Tibial nerve (tissue), 4 donors: ENCODE measurements around the gene SLC48A1. TPM values are rescaled to one million over a fixed set of nuclear protein-coding genes. Genes with fewer than 3 reads are reported as not detected.

Experiments
- DNase-seq, 2 donors: peaks; one replicate each; pipeline ENCODE4 v3.0.0-alpha.2; 2019; ENCODE audit warnings: low spot score in 2 of 2
- H3K27ac ChIP-seq, 4 donors: fragments of 200-600 bp; sonication (generic) in 3 of 4; one replicate each; pipeline ENCODE4 v1.5.1; 2017 to 2019; ENCODE audit warnings: mild to moderate bottlenecking in 1 of 4
- H3K27me3 ChIP-seq, 2 donors: fragments of 200-600 bp; sonication (generic) in 1 of 2; one replicate each; pipeline versions ENCODE4 v1.5.1 to v1.6.0; 2017 to 2019
- H3K36me3 ChIP-seq, 3 donors: fragments of 200-600 bp; sonication (generic); one replicate each; pipeline ENCODE4 v1.5.1; 2018 to 2019
- H3K4me1 ChIP-seq, 4 donors: fragments of 200-600 bp; sonication (generic) in 3 of 4; one replicate each; pipeline ENCODE4 v1.5.1; 2017 to 2019
- H3K4me3 ChIP-seq, 4 donors: fragments of 200-600 bp; sonication (generic) in 3 of 4; one replicate each; pipeline ENCODE4 v1.5.1; 2017 to 2019; ENCODE audit warnings: mild to moderate bottlenecking in 1 of 4, moderate library complexity in 1 of 4
- H3K9me3 ChIP-seq, 4 donors: fragments of 200-600 bp; sonication (generic) in 3 of 4; one replicate each; pipeline ENCODE4 v1.5.1; 2017 to 2019
- EP300 ChIP-seq, 2 donors: sonication (generic); formaldehyde crosslinking; IDR thresholded peaks; one replicate each; pipeline ENCODE4 v1.6.1; 2017; ENCODE audit warnings: antibody characterized with exemption in 2 of 2, mild to moderate bottlenecking in 1 of 2
- POLR2A ChIP-seq, 2 donors: fragments of 450-650 bp; IDR thresholded peaks; one replicate each; pipeline ENCODE4 v1.6.1; 2017; ENCODE audit warnings: antibody characterized with exemption in 2 of 2, mild to moderate bottlenecking in 2 of 2, moderate library complexity in 2 of 2
- WGBS, 2 donors: methylation state at CpG; one replicate each; pipeline ENCODE4 v1.1.5; 2018; 5-methylcytosine and 5-hydroxymethylcytosine counted together
- total RNA-seq, 4 donors: library from RNA; depleted of rRNA; stranded (reverse); fragments of >200 nt; gene quantifications; one replicate each; pipeline ENCODE4 v1.1.0, GENCODE V29; 2016
- TF ChIP-seq, protein P1 (sequence below), 5 experiments: fragments of 200-600 bp in 3 of 5; fragments of 450-650 bp in 2 of 5; sonication (generic) in 3 of 5; IDR thresholded peaks; one replicate each; pipeline ENCODE4 v1.5.1; 2016 to 2019; ENCODE audit warnings: antibody characterized with exemption in 5 of 5, mild to moderate bottlenecking in 3 of 5, moderate library complexity in 2 of 5

SLC48A1 gene
- total RNA-seq, 4 donors from 2014 or later = 24.6 to 37.9 (median 33.8) TPM

DNA sequence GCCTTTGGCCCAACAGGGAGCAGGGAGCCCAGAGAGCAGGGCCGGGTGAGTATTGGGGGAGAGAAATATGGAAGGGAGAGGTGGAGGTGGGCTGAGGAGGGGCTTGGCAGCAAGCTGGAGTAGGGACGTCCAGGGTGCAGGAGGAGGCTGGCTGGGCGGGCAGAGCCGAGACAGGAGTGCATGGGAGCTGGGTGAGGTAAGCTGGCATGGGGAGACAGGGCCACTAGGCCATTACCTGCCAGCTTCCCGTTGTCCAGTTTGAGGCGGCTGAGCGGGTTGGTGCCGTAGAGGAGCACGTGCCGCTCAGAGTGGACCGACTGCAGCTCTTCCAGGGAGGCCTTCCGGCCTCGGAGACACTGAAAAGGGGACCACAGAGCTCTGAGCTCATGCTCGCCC is 18.3 kb downstream of the SLC48A1 start:
- Histone ChIP-seq H3K4me3 (no peak overlapping the region), H3K27ac (peak overlapping the region in 2 of 4 donors; percentile 28 to 53), H3K9me3 (no peaks in the 10 kb centered on the region), H3K4me1 (peaks cover 0 to 16% (median 4%) of the 10 kb centered on the region in 4 donors), H3K36me3 (peaks cover 17 to 100% (median 55%) of the 10 kb centered on the region in 3 donors), H3K27me3 (no peaks in the 10 kb centered on the region)
- WGBS, 2 donors = 90 to 92% methylated on average over 14 of the region's 14 CpGs
- no peak for TF ChIP-seq POLR2A (IDR thresholded peaks at IDR 0.05)
- no peak for TF ChIP-seq EP300 (IDR thresholded peaks at IDR 0.05)
- TF ChIP-seq, protein P1, sequence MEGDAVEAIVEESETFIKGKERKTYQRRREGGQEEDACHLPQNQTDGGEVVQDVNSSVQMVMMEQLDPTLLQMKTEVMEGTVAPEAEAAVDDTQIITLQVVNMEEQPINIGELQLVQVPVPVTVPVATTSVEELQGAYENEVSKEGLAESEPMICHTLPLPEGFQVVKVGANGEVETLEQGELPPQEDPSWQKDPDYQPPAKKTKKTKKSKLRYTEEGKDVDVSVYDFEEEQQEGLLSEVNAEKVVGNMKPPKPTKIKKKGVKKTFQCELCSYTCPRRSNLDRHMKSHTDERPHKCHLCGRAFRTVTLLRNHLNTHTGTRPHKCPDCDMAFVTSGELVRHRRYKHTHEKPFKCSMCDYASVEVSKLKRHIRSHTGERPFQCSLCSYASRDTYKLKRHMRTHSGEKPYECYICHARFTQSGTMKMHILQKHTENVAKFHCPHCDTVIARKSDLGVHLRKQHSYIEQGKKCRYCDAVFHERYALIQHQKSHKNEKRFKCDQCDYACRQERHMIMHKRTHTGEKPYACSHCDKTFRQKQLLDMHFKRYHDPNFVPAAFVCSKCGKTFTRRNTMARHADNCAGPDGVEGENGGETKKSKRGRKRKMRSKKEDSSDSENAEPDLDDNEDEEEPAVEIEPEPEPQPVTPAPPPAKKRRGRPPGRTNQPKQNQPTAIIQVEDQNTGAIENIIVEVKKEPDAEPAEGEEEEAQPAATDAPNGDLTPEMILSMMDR (IDR thresholded peaks at IDR 0.05) = no peak
- DNase-seq = no peak

DNA sequence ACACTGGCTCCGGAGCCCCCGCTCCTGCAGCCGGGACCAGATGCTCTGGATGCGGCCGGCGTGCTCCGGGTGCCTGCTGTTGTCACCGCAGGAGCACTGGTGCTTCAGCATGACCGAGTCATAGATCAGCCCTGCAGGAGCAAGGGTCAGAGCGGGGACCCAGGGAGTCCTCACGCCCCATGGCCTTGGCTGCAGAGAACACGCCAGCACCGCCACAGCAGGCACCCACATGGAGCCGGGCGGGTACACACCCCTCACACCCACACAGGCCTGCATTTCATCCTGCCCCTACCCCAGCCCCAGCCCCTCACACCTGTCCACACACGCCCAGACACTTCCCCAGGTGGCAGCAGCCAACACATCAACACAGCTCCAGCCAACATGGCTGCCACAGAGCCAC is 18.8 kb downstream of the SLC48A1 start:
- TF ChIP-seq, protein P1 (IDR thresholded peaks at IDR 0.05) = no peak
- TF ChIP-seq POLR2A (IDR thresholded peaks at IDR 0.05) (no peak), EP300 (IDR thresholded peaks at IDR 0.05) (no peak)
- H3K27ac ChIP-seq = peak overlapping the region in 2 of 4 donors; percentile 18 to 34

DNA sequence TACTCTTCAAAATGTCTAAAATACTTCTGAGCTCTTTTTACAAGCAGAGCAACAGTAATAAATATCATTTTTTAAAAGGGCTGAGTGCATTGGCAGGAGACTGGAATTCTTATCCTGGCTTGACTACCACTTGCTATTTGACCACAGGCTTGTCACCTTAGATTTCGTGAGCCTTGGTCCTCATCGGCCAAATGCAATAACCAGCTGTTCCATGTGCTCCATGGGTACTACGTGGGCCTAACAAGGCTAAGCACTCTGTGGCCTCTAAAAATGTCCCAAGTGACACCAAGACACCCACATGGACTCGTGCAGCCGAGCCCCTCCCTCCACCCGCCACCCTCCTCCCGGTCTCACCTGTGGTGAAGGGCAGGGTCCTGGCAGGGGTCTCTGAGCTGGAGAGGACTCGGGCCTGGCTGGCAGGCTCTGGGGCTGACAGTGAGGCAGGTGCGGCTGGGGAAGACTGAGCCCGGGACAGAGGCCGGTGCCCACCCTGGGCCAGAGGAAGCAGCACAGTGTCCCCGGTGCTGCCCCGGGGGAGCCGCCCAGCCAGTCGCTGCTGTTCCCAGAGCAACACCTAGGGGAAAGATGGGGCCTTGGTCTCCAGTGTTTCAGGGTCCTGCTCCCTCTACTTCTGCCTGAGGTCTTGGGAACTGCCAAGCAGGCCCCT is 20.1 kb downstream of the SLC48A1 start:
- Histone ChIP-seq H3K9me3 (no peaks in the 10 kb centered on the region), H3K36me3 (peaks cover 14 to 100% (median 56%) of the 10 kb centered on the region in 3 donors), H3K27me3 (no peaks in the 10 kb centered on the region), H3K4me3 (no peak overlapping the region), H3K27ac (peak overlapping the region in 1 of 4 donors; percentile 51), H3K4me1 (peaks cover 0 to 3% (median 0%) of the 10 kb centered on the region in 4 donors)
- 84% methylated on average over 6 to 15 of the region's 15 CpGs for WGBS, 2 donors
- TF ChIP-seq, protein P1 (IDR thresholded peaks at IDR 0.05) = no peak
- TF ChIP-seq EP300 (IDR thresholded peaks at IDR 0.05) = no peak
- DNase-seq = no peak

More for the DNA sequence above, 18.8 kb downstream of the SLC48A1 start:
- WGBS, 2 donors = 86 to 93% methylated on average over 10 to 13 of the region's 16 CpGs
- Histone ChIP-seq H3K4me1 (peaks cover 0 to 11% (median 0%) of the 10 kb centered on the region in 4 donors), H3K36me3 (peaks cover 17 to 100% (median 55%) of the 10 kb centered on the region in 3 donors), H3K27me3 (no peaks in the 10 kb centered on the region), H3K9me3 (no peaks in the 10 kb centered on the region), H3K4me3 (no peak overlapping the region)
- DNase-seq = no peak

DNA sequence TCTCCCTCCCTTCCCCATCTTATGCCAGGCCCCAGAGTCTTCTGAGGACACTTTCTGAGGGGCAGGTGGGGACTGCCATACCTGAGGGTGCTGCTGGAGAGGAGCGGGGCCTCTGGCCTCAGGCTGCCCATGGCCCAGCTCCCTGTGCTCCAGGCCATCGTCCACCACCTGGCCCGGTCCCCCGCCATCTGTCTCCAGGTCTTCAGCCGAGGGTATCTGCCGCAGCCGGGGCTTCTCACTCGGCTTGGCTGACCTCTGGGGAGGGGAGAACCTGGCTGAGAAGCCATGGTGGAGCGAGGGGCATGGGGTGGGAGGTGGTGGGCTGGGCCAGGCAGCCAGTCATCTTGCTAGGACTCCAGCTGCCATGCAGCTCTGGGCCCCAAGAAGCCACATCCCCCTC is 21.6 kb downstream of the SLC48A1 start:
- TF ChIP-seq EP300 (IDR thresholded peaks at IDR 0.05) (no peak), POLR2A (IDR thresholded peaks at IDR 0.05) (no peak)
- TF ChIP-seq, protein P1 (IDR thresholded peaks at IDR 0.05) = no peak
- Histone ChIP-seq H3K9me3 (no peaks in the 10 kb centered on the region), H3K4me1 (peaks cover 0 to 18% (median 11%) of the 10 kb centered on the region in 4 donors), H3K27ac (peak overlapping the region in 1 of 4 donors; percentile 17), H3K4me3 (no peak overlapping the region), H3K27me3 (no peaks in the 10 kb centered on the region), H3K36me3 (peaks cover 14 to 98% (median 49%) of the 10 kb centered on the region in 3 donors)
- WGBS, 2 donors = 95 to 99% methylated on average over 8 to 9 of the region's 9 CpGs
- no peak for DNase-seq

DNA sequence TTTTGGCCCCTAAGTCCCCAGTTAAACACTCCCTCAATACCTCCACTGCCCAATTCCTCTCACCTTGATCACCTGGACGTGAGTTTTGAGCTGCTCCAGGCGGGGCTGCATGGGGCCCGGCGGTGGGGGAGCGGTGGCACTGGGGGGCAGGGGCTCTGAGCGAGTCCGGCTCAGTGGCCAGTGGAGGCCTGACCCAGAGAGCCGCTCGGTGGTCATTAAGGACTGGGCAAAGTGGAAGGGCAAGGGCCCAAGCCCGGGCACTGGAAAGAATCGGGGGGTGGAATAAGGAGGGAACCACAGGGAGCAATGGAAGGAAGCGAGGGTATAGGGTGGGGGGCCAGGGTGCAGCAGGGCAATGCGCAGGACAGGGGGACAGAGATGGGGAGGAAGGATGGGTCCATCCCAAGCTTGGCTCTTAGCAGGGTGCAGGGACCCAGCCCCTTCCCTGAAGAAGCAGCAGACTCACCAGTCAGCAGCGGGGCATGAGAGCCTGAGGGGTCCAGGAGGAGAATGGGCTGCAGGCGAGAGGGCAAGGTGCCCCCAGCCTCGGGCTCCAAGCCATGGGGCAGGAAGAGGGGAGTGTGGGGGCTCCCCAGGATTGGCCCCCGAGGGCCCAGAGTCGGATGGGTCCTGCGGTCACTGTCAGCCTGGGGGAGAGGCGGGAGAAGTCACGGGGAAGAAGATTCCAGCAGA is 22.2 kb downstream of the SLC48A1 start:
- 90 to 92% methylated on average over 21 of the region's 21 CpGs for WGBS, 2 donors
- peak overlapping the region in 1 of 4 donors; percentile 17 for H3K27ac ChIP-seq

More for the DNA sequence above, 22.2 kb downstream of the SLC48A1 start:
- Histone ChIP-seq H3K27me3 (no peaks in the 10 kb centered on the region), H3K36me3 (peaks cover 14 to 92% (median 43%) of the 10 kb centered on the region in 3 donors), H3K9me3 (no peaks in the 10 kb centered on the region), H3K4me1 (peaks cover 0 to 24% (median 17%) of the 10 kb centered on the region in 4 donors), H3K4me3 (no peak overlapping the region)
- TF ChIP-seq, protein P1 (IDR thresholded peaks at IDR 0.05) = no peak
- TF ChIP-seq POLR2A (IDR thresholded peaks at IDR 0.05) = no peak
- TF ChIP-seq EP300 (IDR thresholded peaks at IDR 0.05) = no peak
- no peak for DNase-seq
